ENCODE results near the gene PPP1R8. TPM values are rescaled to one million over a fixed set of nuclear protein-coding genes. Genes with fewer than 3 reads are reported as not detected.
"Not testable (repeated sequence)": the region's sequence is repeated elsewhere in the genome, so short reads cannot be mapped to it uniquely, and the experiment has no call there.

Gene PPP1R8
- total and polyA plus RNA-seq, 2 experiments from 2014 or later = 13.2 to 47.1 TPM

DNA sequence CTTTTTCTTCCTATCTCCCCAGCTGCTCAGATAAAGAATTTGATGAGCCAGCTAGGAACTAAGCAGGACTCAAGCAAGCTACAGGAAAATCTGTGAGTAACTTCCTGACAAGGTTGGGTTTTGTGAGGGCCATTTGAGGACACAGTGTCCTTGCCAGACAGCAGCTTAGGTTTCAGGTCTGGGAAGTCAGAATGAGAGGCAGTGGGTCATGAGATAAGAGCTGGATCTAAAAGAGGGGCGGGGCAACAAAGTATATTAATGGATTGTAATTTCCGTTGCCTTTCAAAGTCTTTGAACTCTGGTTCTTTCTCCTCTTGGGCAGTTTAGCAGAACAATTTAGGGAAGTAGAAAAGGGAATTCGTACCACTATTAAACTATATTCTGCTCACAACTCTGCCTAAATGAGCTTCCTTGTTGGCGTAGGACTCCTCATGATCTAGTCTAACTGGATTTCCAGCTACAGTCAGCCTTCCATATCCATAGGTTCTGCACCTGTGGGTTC lies 41.0 kb upstream of the PPP1R8 start:
- no peak overlapping the region for H3K27ac ChIP-seq
- no peaks in the 10 kb centered on the region for H3K9me3 ChIP-seq (ENCODE audit: low read depth)
- peaks cover 11% of the 10 kb centered on the region for H3K4me1 ChIP-seq (ENCODE audit: low read depth)
- no peak overlapping the region for H3K4me3 ChIP-seq
- H3K27me3 ChIP-seq = no peaks in the 10 kb centered on the region
- peak; percentile 26 to 76 for DNase-seq (ENCODE audit: low read depth in 1 of 2, low spot score in 1 of 2)
- TF ChIP-seq, protein P1, sequence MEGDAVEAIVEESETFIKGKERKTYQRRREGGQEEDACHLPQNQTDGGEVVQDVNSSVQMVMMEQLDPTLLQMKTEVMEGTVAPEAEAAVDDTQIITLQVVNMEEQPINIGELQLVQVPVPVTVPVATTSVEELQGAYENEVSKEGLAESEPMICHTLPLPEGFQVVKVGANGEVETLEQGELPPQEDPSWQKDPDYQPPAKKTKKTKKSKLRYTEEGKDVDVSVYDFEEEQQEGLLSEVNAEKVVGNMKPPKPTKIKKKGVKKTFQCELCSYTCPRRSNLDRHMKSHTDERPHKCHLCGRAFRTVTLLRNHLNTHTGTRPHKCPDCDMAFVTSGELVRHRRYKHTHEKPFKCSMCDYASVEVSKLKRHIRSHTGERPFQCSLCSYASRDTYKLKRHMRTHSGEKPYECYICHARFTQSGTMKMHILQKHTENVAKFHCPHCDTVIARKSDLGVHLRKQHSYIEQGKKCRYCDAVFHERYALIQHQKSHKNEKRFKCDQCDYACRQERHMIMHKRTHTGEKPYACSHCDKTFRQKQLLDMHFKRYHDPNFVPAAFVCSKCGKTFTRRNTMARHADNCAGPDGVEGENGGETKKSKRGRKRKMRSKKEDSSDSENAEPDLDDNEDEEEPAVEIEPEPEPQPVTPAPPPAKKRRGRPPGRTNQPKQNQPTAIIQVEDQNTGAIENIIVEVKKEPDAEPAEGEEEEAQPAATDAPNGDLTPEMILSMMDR (IDR thresholded peaks at IDR 0.05; ENCODE audit: low read depth, low read length) = no peak
- H3K36me3 ChIP-seq = peaks cover 1% of the 10 kb centered on the region

DNA sequence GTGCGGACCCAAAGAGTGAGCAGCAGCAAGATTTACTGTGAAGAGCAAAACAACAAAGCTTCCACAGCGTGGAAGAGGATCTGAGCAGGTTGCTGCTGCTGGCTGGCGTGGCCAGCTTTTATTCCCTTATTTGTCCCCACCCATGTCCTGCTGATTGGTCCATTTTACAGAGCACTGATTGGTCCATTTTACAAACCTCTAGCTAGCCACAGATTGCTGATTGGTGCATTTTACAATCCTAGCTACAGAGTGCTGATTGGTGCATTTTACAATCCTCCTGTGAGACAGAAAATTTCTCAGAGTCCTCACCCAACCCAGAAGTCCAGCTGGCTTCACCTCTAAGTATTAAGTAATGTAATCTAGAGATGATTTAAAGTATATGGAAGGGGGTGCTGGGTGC lies 40.3 kb upstream of the PPP1R8 start:
- not testable (repeated sequence) for H3K9me3 ChIP-seq (ENCODE audit: low read depth); H3K27ac ChIP-seq; H3K27me3 ChIP-seq; H3K36me3 ChIP-seq; H3K4me3 ChIP-seq; DNase-seq (ENCODE audit: low read depth in 1 of 2, low spot score in 1 of 2)
- H3K4me1 ChIP-seq (ENCODE audit: low read depth) = peaks cover 11% of the 10 kb centered on the region

DNA sequence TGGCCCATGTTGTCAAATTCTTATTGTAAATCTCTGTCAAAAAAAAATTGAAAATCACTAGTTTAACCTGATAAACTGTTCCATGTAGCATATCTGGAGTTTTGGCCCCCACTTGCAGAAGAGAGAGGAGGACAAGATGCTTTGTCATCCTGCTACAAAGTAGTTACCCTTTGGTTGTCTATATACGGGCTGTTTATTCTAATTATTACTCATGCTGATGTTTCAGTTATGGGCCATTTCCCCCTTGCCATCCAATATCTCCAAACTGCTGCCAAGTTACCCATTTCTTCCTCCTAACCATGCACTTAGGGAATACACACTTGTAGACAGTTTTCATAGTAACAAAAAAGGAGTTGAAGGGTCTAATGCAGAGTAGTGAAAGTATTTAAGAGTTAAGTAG lies 35.0 kb upstream of the PPP1R8 start:
- DNase-seq (ENCODE audit: low read depth in 1 of 2, low spot score in 1 of 2) = no peak
- Histone ChIP-seq H3K27ac (no peak overlapping the region), H3K27me3 (no peaks in the 10 kb centered on the region), H3K4me3 (no peak overlapping the region), H3K4me1 (ENCODE audit: low read depth) (no peaks in the 10 kb centered on the region), H3K36me3 (peaks cover 16% of the 10 kb centered on the region), H3K9me3 (ENCODE audit: low read depth) (no peaks in the 10 kb centered on the region)
- TF ChIP-seq, protein P1 (IDR thresholded peaks at IDR 0.05; ENCODE audit: low read depth, low read length) = no peak

DNA sequence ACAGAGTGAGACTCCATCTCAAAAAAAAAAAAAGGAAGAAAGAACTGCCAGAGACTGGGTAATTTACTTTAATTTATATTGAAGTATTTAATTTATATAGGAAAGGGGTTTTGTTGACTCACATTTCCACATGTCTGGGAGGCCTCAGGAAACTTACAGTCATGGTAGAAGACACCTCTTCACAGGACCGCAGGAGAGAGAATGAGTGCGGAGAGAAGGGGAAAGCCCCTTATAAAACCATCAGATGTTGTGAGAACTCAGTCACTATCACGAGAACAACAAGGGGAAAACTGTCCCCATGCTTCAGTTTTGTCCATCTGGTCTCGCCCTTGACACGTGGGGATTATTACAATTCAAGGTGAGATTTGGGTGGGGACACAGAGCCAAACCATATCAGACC lies 25.8 kb upstream of the PPP1R8 start:
- TF ChIP-seq, protein P1 (IDR thresholded peaks at IDR 0.05; ENCODE audit: low read depth, low read length) = no peak

DNA sequence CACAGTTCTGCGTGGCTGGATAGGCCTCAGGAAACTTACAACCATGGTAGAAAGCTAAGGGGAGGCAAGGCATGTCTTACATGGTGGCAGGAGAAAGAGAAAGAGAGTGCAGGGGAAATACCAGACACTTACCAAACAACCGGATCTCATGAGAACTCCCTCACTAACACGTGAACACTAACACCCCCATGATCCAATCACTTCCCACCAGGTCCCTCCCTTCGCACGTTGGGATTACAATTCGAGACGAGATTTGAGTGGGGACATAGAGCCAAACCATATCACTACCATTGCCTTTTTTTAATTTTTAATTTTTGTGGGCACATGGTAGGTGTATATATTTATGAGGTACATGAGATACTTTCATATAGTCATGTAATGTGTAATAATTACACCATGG lies 23.8 kb upstream of the PPP1R8 start:
- no peak overlapping the region for H3K4me3 ChIP-seq
- TF ChIP-seq, protein P1 (IDR thresholded peaks at IDR 0.05; ENCODE audit: low read depth, low read length) = no peak
- DNase-seq (ENCODE audit: low read depth in 1 of 2, low spot score in 1 of 2) = no peak
- H3K4me1 ChIP-seq (ENCODE audit: low read depth) = no peaks in the 10 kb centered on the region
- no peak overlapping the region for H3K27ac ChIP-seq
- H3K36me3 ChIP-seq = peaks cover 5% of the 10 kb centered on the region
- no peaks in the 10 kb centered on the region for H3K9me3 ChIP-seq (ENCODE audit: low read depth)
- H3K27me3 ChIP-seq = no peaks in the 10 kb centered on the region

More for the DNA sequence above, 25.8 kb upstream of the PPP1R8 start:
- Histone ChIP-seq H3K27me3 (no peaks in the 10 kb centered on the region), H3K4me1 (ENCODE audit: low read depth) (no peaks in the 10 kb centered on the region), H3K9me3 (ENCODE audit: low read depth) (no peaks in the 10 kb centered on the region), H3K4me3 (no peak overlapping the region), H3K27ac (no peak overlapping the region), H3K36me3 (peaks cover 7% of the 10 kb centered on the region)
- DNase-seq (ENCODE audit: low read depth in 1 of 2, low spot score in 1 of 2) = no peak

DNA sequence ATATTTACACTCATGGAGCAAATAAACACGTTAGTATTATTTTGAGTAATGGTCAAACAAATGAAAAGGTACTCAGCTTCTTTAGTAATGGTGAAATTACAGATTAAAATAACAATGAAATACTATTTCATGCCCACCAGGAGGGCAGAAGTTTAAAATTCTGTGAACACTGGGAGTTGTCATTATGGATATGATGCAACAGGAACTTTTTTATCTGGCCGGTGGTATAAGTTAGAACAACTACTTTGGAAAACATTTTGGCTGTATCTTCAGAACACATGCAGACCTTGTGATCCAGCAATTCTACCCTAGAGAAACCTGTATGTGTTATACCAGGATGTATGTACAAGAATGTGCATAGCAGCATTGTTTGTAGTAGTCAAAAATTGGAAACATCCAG lies 23.2 kb upstream of the PPP1R8 start:
- H3K27me3 ChIP-seq = no peaks in the 10 kb centered on the region
- TF ChIP-seq, protein P1 (IDR thresholded peaks at IDR 0.05; ENCODE audit: low read depth, low read length) = no peak
- H3K36me3 ChIP-seq = peaks cover 5% of the 10 kb centered on the region
- H3K9me3 ChIP-seq (ENCODE audit: low read depth) = no peaks in the 10 kb centered on the region
- no peaks in the 10 kb centered on the region for H3K4me1 ChIP-seq (ENCODE audit: low read depth)
- no peak overlapping the region for H3K27ac ChIP-seq
- DNase-seq (ENCODE audit: low read depth in 1 of 2, low spot score in 1 of 2) = peak in 1 of 2 donors; percentile 61
- H3K4me3 ChIP-seq = no peak overlapping the region

DNA sequence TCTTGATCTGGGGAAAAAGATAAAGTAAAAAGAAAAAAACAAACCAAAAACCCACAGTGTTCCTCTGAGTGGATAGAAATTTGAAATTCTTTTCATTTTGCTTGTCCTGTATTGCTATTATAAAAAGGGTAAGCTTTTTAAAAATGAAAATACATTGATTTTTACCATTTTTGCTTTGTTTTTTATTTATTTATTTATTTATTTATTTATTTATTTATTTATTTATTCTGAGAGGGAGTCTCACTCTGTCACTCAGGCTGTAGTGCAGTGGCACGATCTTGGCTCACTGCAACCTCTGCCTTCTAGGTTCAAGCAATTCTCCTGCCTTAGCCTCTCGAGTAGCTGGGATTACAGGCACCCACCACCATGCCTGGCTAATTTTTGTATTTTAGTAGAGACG lies 22.5 kb upstream of the PPP1R8 start:
- not testable (repeated sequence) for H3K9me3 ChIP-seq (ENCODE audit: low read depth); H3K4me1 ChIP-seq (ENCODE audit: low read depth); H3K27ac ChIP-seq; H3K27me3 ChIP-seq; H3K36me3 ChIP-seq; DNase-seq (ENCODE audit: low read depth in 1 of 2, low spot score in 1 of 2); H3K4me3 ChIP-seq

All from cardiac muscle cell (in vitro differentiated cells and primary cell).